ENCODE data around the gene BCORL1. TPM values are rescaled to one million over a fixed set of nuclear protein-coding genes. Genes with fewer than 3 reads are reported as not detected.

The BCORL1 gene
- polyA plus RNA-seq, 1 of the 3 experiments (the other 2 are of a cell fraction) = 4.2 TPM

GRCh38 chrX:129959493-129959832 is 23.0 kb upstream of the BCORL1 start:
- Histone ChIP-seq H3K4me2 (no peak overlapping the region), H3F3A (replicated peaks; ENCODE audit: insufficient read depth) (peaks cover 8% of the 10 kb centered on the region), H3K4me3 (ENCODE audit: low read depth in 2 of 2, low read length in 1 of 2) (no peak overlapping the region), H3K36me3 (replicated peaks in 1 of 2; ENCODE audit: control insufficient read depth in 1 of 2, insufficient read depth in 2 of 2, low read length in 1 of 2) (no peaks in the 10 kb centered on the region), H3K9ac (no peak overlapping the region), H4K20me1 (ENCODE audit: insufficient read depth) (no peaks in the 10 kb centered on the region), H3K9me2 (no peaks in the 10 kb centered on the region), H3K79me2 (ENCODE audit: insufficient read depth) (no peaks in the 10 kb centered on the region), H2AFZ (ENCODE audit: low read depth) (no peak overlapping the region), H3K27me3 (ENCODE audit: insufficient read depth) (peaks cover 34% of the 10 kb centered on the region; the same call in 1 of the 2 replicates), H3K9me3 (no peaks in the 10 kb centered on the region), H3K27ac (ENCODE audit: low read depth in 2 of 2, low read length in 1 of 2) (no peak overlapping the region), H3K4me1 (ENCODE audit: control insufficient read depth in 1 of 2, insufficient read depth in 2 of 2, low read depth in 1 of 2, low read length in 1 of 2) (peaks cover 0 to 6% of the 10 kb centered on the region in 2 experiments; a peak in 1 of 4 replicates)
- 57% methylated on average over 15 of the region's 19 CpGs for WGBS (ENCODE audit: low lambda C conversion rate)
- POLR2A ChIA-PET = no interaction called here
- TF ChIP-seq GATA2 (CRISPR knock-in tag; IDR thresholded peaks at IDR 0.05) (no peak), TCF12 (IDR thresholded peaks at IDR 0.05) (no peak), EZH2phosphoT487 (IDR thresholded peaks at IDR 0.05; ENCODE audit: borderline replicate concordance, low read depth) (no peak), NFIC (IDR thresholded peaks at IDR 0.05; ENCODE audit: borderline replicate concordance) (no peak), USF1 (IDR thresholded peaks at IDR 0.05; ENCODE audit: borderline replicate concordance, low read depth) (no peak), FOSL2 (IDR thresholded peaks at IDR 0.05; ENCODE audit: borderline replicate concordance, low read depth) (no peak), POLR2AphosphoS5 (IDR thresholded peaks at IDR 0.05; ENCODE audit: low read depth, low read length) (no peak), MEF2A (IDR thresholded peaks at IDR 0.05; ENCODE audit: borderline replicate concordance, low read depth) (no peak), RFX5 (IDR thresholded peaks at IDR 0.05; ENCODE audit: low read length) (no peak), RXRA (IDR thresholded peaks at IDR 0.05; ENCODE audit: borderline replicate concordance, low read depth) (no peak), CHD2 (IDR thresholded peaks at IDR 0.05; ENCODE audit: low read length, partially characterized antibody) (no peak), ELF1 (IDR thresholded peaks at IDR 0.05) (no peak), JUND (IDR thresholded peaks at IDR 0.05) (no peak), TEAD4 (IDR thresholded peaks at IDR 0.05; ENCODE audit: borderline replicate concordance, insufficient read depth) (no peak), RAD21 (IDR thresholded peaks at IDR 0.05; ENCODE audit: low read length) (no peak), EP300 (IDR thresholded peaks at IDR 0.05; ENCODE audit: borderline replicate concordance in 1 of 2, low read depth in 1 of 2, low read length in 1 of 2) (no peak)
- TF ChIP-seq, protein P1, sequence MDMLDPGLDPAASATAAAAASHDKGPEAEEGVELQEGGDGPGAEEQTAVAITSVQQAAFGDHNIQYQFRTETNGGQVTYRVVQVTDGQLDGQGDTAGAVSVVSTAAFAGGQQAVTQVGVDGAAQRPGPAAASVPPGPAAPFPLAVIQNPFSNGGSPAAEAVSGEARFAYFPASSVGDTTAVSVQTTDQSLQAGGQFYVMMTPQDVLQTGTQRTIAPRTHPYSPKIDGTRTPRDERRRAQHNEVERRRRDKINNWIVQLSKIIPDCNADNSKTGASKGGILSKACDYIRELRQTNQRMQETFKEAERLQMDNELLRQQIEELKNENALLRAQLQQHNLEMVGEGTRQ (IDR thresholded peaks at IDR 0.05; ENCODE audit: borderline replicate concordance, low read depth, low read length) = no peak
- TF ChIP-seq, protein P2, sequence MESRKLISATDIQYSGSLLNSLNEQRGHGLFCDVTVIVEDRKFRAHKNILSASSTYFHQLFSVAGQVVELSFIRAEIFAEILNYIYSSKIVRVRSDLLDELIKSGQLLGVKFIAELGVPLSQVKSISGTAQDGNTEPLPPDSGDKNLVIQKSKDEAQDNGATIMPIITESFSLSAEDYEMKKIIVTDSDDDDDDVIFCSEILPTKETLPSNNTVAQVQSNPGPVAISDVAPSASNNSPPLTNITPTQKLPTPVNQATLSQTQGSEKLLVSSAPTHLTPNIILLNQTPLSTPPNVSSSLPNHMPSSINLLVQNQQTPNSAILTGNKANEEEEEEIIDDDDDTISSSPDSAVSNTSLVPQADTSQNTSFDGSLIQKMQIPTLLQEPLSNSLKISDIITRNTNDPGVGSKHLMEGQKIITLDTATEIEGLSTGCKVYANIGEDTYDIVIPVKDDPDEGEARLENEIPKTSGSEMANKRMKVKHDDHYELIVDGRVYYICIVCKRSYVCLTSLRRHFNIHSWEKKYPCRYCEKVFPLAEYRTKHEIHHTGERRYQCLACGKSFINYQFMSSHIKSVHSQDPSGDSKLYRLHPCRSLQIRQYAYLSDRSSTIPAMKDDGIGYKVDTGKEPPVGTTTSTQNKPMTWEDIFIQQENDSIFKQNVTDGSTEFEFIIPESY (IDR thresholded peaks at IDR 0.05; ENCODE audit: borderline replicate concordance, low read depth) = no peak
- CTCF ChIA-PET = interaction anchor here (0.6 to 1.5 kb wide), 2 partner anchors 26 to 34 kb away, joined by 3 read pairs; no protein-coding TSS in a partner anchor
- DNase-seq = no peak

All from SK-N-SH (cell line).